Effector memory CD4-positive, alpha-beta T cell (primary cell): ENCODE results near the gene RYK.

Experiments used
- DNase-seq, 3 donors: peaks; one replicate each; pipeline ENCODE4 v3.0.0-alpha.2; 2020
- H3K27ac ChIP-seq: 2 replicates; pipeline ENCODE4 v1.7.0; 2013; ENCODE audit warnings: mild to moderate bottlenecking, low read length, moderate library complexity; ENCODE audit not compliant: insufficient read depth, poor library complexity, severe bottlenecking
- H3K27me3 ChIP-seq: replicated peaks from 2 replicates; pipeline ENCODE4 v1.7.0; 2013; ENCODE audit warnings: mild to moderate bottlenecking, low read length; ENCODE audit not compliant: insufficient read depth, control insufficient read depth, poor library complexity, severe bottlenecking
- H3K36me3 ChIP-seq: 2 replicates; pipeline ENCODE4 v1.7.0; 2013; ENCODE audit warnings: mild to moderate bottlenecking, low read length, moderate library complexity; ENCODE audit not compliant: control insufficient read depth, insufficient read depth
- H3K4me1 ChIP-seq: 2 replicates; pipeline ENCODE4 v1.7.0; 2013; ENCODE audit warnings: low read length, mild to moderate bottlenecking; ENCODE audit not compliant: control insufficient read depth, insufficient read depth, poor library complexity, severe bottlenecking
- H3K4me3 ChIP-seq: 2 replicates; pipeline ENCODE4 v1.7.0; 2013; ENCODE audit warnings: low read length, low read depth, mild to moderate bottlenecking; ENCODE audit not compliant: insufficient read depth, poor library complexity, severe bottlenecking
- H3K9me3 ChIP-seq: 2 replicates; pipeline ENCODE4 v1.7.0; 2013; ENCODE audit warnings: mild to moderate bottlenecking, low read length, moderate library complexity; ENCODE audit not compliant: control insufficient read depth

RYK gene

DNA sequence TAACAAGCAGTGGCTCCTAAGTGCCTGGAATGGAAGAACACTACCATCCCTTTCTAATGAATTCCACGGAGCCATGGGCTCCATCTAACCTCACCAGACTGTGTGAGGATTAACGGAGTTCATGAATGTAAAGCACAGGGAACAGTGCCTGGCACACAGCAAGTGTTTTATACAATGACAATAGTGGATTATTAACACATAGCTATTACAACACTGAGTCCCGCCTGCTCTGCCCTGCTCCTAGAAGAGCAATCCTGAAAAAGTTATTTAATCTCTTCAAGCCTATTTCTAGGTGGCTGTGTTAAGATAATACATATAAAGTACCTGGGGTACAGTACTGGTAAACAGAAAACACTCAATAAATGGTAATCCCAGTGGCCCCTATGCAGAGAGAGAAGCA lies 51.4 kb downstream of the RYK start:
- no peak for DNase-seq
- no peaks in the 10 kb centered on the region for H3K4me1 ChIP-seq
- no peaks in the 10 kb centered on the region for H3K9me3 ChIP-seq
- no peak overlapping the region for H3K27ac ChIP-seq
- peaks cover 39% of the 10 kb centered on the region for H3K36me3 ChIP-seq
- no peak overlapping the region for H3K4me3 ChIP-seq
- H3K27me3 ChIP-seq: no peaks in the 10 kb centered on the region

- Histone ChIP-seq H3K4me1 (no peaks in the 10 kb centered on the region), H3K27me3 (no peaks in the 10 kb centered on the region), H3K36me3 (peaks cover 42% of the 10 kb centered on the region), H3K27ac (no peak overlapping the region), H3K9me3 (no peaks in the 10 kb centered on the region), H3K4me3 (no peak overlapping the region)
- DNase-seq: no peak
Measured at GRCh38 chr3:134198414-134198813, 52.2 kb downstream of the RYK start.

DNA sequence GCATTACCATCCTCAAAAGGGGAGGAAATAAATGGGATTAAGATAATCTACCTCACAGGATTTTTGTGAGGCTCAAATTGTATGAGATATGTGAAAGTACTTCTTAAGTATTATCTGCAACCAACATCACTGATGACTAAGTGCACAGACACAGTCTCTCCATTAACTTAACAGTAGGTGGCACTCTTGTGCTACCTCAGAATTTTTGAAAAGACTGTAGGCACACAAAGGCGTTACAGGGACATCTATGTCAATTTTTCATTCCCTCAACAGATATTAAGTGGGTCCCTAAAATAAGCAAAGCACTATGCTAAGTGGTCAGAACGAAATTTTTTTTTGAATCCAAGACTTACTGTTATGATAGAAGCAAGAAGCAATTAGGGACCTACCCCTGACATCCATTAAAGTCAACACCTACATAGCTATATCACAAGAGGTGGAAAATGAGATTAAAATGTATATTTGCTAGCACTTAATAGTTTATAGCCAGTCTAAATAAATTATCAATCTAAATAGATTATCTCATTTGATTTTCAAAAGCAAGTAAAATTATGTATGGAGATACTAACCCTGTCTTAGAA lies 52.9 kb downstream of the RYK start:
- Histone ChIP-seq H3K4me1 (no peaks in the 10 kb centered on the region), H3K27me3 (no peaks in the 10 kb centered on the region), H3K27ac (no peak overlapping the region), H3K4me3 (no peak overlapping the region), H3K9me3 (no peaks in the 10 kb centered on the region), H3K36me3 (peaks cover 42% of the 10 kb centered on the region)
- DNase-seq: no peak

DNA sequence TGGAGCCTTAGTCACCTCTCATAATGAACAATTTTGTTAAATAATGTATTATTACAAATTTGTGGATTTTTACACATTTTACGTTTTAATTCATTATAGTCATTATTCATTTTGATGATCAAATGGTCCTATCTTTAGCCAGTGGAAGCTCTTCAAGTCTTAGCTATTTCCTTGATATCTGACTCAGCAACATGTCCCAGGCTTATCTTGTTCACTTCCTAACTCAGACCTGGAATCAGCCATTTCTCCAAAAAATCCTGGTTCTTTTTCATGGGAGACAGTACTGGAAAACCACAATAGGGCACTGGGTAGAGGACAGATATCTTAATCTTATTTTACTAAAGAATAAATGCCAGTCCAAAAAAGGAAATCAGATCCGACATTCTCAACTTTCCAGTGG lies 56.4 kb downstream of the RYK start:
- no peaks in the 10 kb centered on the region for H3K27me3 ChIP-seq
- H3K4me3 ChIP-seq: no peak overlapping the region
- H3K27ac ChIP-seq: no peak overlapping the region
- no peaks in the 10 kb centered on the region for H3K4me1 ChIP-seq
- DNase-seq: no peak
- no peaks in the 10 kb centered on the region for H3K9me3 ChIP-seq
- peaks cover 36% of the 10 kb centered on the region for H3K36me3 ChIP-seq

GRCh38 chr3:134190250-134190649 lies 60.4 kb downstream of the RYK start:
- Histone ChIP-seq H3K9me3 (no peaks in the 10 kb centered on the region), H3K36me3 (peaks cover 38% of the 10 kb centered on the region), H3K4me3 (no peak overlapping the region), H3K27ac (no peak overlapping the region), H3K4me1 (no peaks in the 10 kb centered on the region), H3K27me3 (no peaks in the 10 kb centered on the region)
- no peak for DNase-seq

GRCh38 chr3:134189849-134190248 lies 60.8 kb downstream of the RYK start:
- H3K9me3 ChIP-seq: no peaks in the 10 kb centered on the region
- H3K36me3 ChIP-seq: peaks cover 34% of the 10 kb centered on the region
- H3K27me3 ChIP-seq: no peaks in the 10 kb centered on the region
- no peak overlapping the region for H3K27ac ChIP-seq
- H3K4me3 ChIP-seq: no peak overlapping the region
- H3K4me1 ChIP-seq: no peaks in the 10 kb centered on the region
- DNase-seq: no peak

DNA sequence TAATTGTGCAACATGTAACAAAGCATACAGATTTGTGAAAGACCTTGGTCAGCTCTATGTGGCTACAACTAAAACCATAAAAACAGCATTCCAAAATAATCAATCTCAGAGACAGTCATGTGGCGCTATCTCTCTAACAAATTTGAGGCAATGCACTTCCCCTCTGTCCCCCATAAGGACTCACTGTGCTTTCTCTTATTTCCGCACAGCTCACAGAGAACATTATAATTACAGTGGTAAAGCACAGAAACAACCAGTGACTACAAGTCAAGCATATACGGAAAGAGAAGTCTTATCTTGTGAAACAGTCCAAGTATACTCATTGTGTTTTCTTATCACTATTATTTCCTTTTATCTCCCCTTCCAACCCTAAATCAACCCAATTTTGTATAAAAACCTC lies 64.3 kb downstream of the RYK start:
- no peak overlapping the region for H3K4me3 ChIP-seq
- no peaks in the 10 kb centered on the region for H3K9me3 ChIP-seq
- no peak for DNase-seq

DNA sequence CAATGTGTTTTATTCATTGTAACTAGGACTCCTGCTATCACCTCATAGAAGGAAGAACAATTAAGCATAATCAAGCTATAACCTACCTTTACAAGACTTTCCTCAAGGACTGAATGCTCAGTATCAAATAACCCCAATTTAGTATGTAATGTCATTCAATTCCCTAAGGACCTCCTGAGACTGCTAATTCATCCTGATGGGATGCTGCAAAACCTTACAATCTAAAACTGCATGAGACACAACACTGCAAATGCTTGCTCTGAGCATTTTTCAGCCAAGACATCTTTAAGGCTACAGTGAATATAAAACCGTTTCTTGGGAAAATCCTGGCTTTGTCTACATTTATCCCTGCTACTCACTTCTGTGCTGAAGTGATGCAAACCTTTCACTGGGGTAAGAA lies 69.9 kb downstream of the RYK start:
- no peaks in the 10 kb centered on the region for H3K4me1 ChIP-seq
- no peak for DNase-seq
- no peak overlapping the region for H3K4me3 ChIP-seq
- no peaks in the 10 kb centered on the region for H3K36me3 ChIP-seq
- no peaks in the 10 kb centered on the region for H3K9me3 ChIP-seq
- H3K27ac ChIP-seq: no peak overlapping the region
- no peaks in the 10 kb centered on the region for H3K27me3 ChIP-seq

More for the DNA sequence above, 64.3 kb downstream of the RYK start:
- Histone ChIP-seq H3K27me3 (no peaks in the 10 kb centered on the region), H3K27ac (no peak overlapping the region), H3K4me1 (no peaks in the 10 kb centered on the region), H3K36me3 (peaks cover 14% of the 10 kb centered on the region)

DNA sequence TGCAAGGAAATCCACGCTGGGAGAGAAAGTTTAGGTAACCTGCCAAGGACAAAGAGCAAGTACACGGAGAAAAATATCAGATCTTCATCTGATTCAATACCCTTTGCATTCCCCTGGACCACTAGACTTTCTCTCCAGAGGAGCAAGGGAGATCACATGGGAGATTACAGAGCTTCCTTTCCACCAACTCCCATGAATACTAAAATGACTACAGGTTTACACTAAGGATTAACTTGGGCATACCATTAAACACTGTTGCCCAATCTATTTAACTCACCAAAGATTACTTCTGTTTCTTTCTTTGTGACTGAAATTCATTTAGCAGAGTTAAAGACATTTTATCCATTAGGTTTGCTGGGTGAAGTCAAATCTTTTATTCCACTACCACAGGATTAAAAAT lies 71.2 kb downstream of the RYK start:
- no peaks in the 10 kb centered on the region for H3K4me1 ChIP-seq
- no peaks in the 10 kb centered on the region for H3K27me3 ChIP-seq
- H3K27ac ChIP-seq: no peak overlapping the region
- no peak for DNase-seq
- H3K4me3 ChIP-seq: no peak overlapping the region
- H3K9me3 ChIP-seq: no peaks in the 10 kb centered on the region
- peaks cover 5% of the 10 kb centered on the region for H3K36me3 ChIP-seq

- Histone ChIP-seq H3K27me3 (no peaks in the 10 kb centered on the region), H3K4me1 (no peaks in the 10 kb centered on the region), H3K9me3 (no peaks in the 10 kb centered on the region), H3K4me3 (no peak overlapping the region), H3K36me3 (peaks cover 27% of the 10 kb centered on the region), H3K27ac (no peak overlapping the region)
- DNase-seq: no peak
Measured at GRCh38 chr3:134163096-134163495, 87.6 kb downstream of the RYK start.
